HepG2 (cell line): ENCODE measurements around the gene TUT4. TPM values are rescaled to one million over a fixed set of nuclear protein-coding genes. Genes with fewer than 3 reads are reported as not detected.

Experiments
- EP300 ChIP-seq, 3 experiments: sonication (generic) in 1 of 3; formaldehyde crosslinking in 1 of 3; IDR thresholded peaks; 2 replicates each; pipeline versions ENCODE4 v1.5.1 to v1.6.1; 2011 to 2020; ENCODE audit warnings: low read depth in 2 of 3, low read length in 2 of 3, borderline replicate concordance in 1 of 3, improper control_type of control experiment in 1 of 3, mild to moderate bottlenecking in 1 of 3, missing genetic modification reagents in 1 of 3, moderate library complexity in 1 of 3
- FOXA1 ChIP-seq, 2 experiments: fragments of 450-650 bp in 1 of 2; sonication (generic) in 1 of 2; formaldehyde crosslinking in 1 of 2; IDR thresholded peaks; 2 replicates each; pipeline versions ENCODE4 v1.4.0 to v1.6.1; 2016 to 2020; ENCODE audit warnings: missing genetic modification reagents in 1 of 2
- GATA4 ChIP-seq: sonication (generic); IDR thresholded peaks from 2 replicates; pipeline ENCODE4 v1.6.1; 2016; ENCODE audit warnings: antibody characterized with exemption, low read depth, borderline replicate concordance
- GATAD2A ChIP-seq: IDR thresholded peaks from 2 replicates; pipeline ENCODE4 v1.6.1; 2016
- HDAC1 ChIP-seq: sonication (generic); formaldehyde crosslinking; IDR thresholded peaks from 2 replicates; pipeline ENCODE4 v1.5.1; 2020; ENCODE audit warnings: mild to moderate bottlenecking, missing genetic modification reagents
- HNF4G ChIP-seq, 2 experiments: sonication (generic) in 1 of 2; formaldehyde crosslinking in 1 of 2; IDR thresholded peaks; 2 replicates each; pipeline versions ENCODE4 v1.4.0 to v1.6.1; 2011 to 2020; ENCODE audit warnings: borderline replicate concordance in 2 of 2, low read depth in 2 of 2, mild to moderate bottlenecking in 2 of 2, low read length in 1 of 2, missing genetic modification reagents in 1 of 2, moderate library complexity in 1 of 2
- MYNN ChIP-seq: sonication (generic); formaldehyde crosslinking; IDR thresholded peaks from 2 replicates; pipeline ENCODE4 v1.4.0; 2020; ENCODE audit warnings: mild to moderate bottlenecking, low read depth, missing genetic modification reagents
- SOX13 ChIP-seq, 3 experiments: fragments of 450-650 bp in 1 of 3; sonication (generic) in 1 of 3; formaldehyde crosslinking in 1 of 3; IDR thresholded peaks in 2 of 3; conservative IDR thresholded peaks in 1 of 3; 2 replicates each; pipeline versions ENCODE4 v1.5.0 to v1.6.1; 2016 to 2020; ENCODE audit warnings: antibody characterized with exemption in 1 of 3, mild to moderate bottlenecking in 1 of 3, missing compliant biosample characterization in 1 of 3, missing genetic modification reagents in 1 of 3, moderate library complexity in 1 of 3
- ZBTB3 ChIP-seq: sonication (generic); formaldehyde crosslinking; IDR thresholded peaks from 2 replicates; pipeline ENCODE4 v1.4.0; 2020; ENCODE audit warnings: low read depth, mild to moderate bottlenecking, moderate library complexity, missing genetic modification reagents, borderline replicate concordance
- ZIK1 ChIP-seq: sonication (generic); formaldehyde crosslinking; IDR thresholded peaks from 2 replicates; pipeline ENCODE4 v1.5.0; 2020; ENCODE audit warnings: mild to moderate bottlenecking, low read depth, missing genetic modification reagents, borderline replicate concordance
- ZNF44 ChIP-seq: sonication (generic); formaldehyde crosslinking; IDR thresholded peaks from 2 replicates; pipeline ENCODE4 v1.5.1; 2020; ENCODE audit warnings: mild to moderate bottlenecking, missing genetic modification reagents
- polyA plus RNA-seq, 8 experiments: library from polyadenylated mRNA; depleted of rRNA in 3 of 8; stranded (reverse) in 7 of 8; unstranded in 1 of 8; fragments of >200 nt; fragmentation: Illumina TruSeq in 4 of 8; extraction: Trizol in 4 of 8; gene quantifications; 2 replicates each; pipeline versions ENCODE4 v1.2.1 to v1.2.3, GENCODE V29; 2011 to 2016; ENCODE audit warnings: low read depth in 4 of 8, missing spikeins in 1 of 8, mixed read lengths in 1 of 8; ENCODE audit not compliant: insufficient read depth in 1 of 8
- total RNA-seq, 5 experiments: library from RNA; depleted of rRNA; stranded (reverse); fragments of >200 nt; fragmentation: Illumina TruSeq; extraction: Trizol; gene quantifications; 2 replicates each; pipeline ENCODE4 v1.2.3, GENCODE V29; 2016; ENCODE audit warnings: low read depth in 1 of 5
- TF ChIP-seq, protein P1 (sequence below): sonication (generic); formaldehyde crosslinking; IDR thresholded peaks from 2 replicates; pipeline ENCODE4 v1.9.0; 2021; ENCODE audit warnings: missing genetic modification reagents, borderline replicate concordance
- TF ChIP-seq, protein P2 (sequence below): sonication (generic); formaldehyde crosslinking; IDR thresholded peaks from 2 replicates; pipeline ENCODE4 v1.9.0; 2021; ENCODE audit warnings: missing genetic modification reagents, borderline replicate concordance
- TF ChIP-seq, protein P3 (sequence below): IDR thresholded peaks from 2 replicates; pipeline ENCODE4 v1.6.1; 2016; ENCODE audit warnings: missing compliant biosample characterization, missing genetic modification reagents, borderline replicate concordance
- TF ChIP-seq, protein P4 (sequence below): IDR thresholded peaks from 2 replicates; pipeline ENCODE4 v1.4.0; 2020; ENCODE audit warnings: mild to moderate bottlenecking, missing genetic modification reagents
- TF ChIP-seq, protein P5 (sequence below): IDR thresholded peaks from 2 replicates; pipeline ENCODE4 v1.6.1; 2012; ENCODE audit warnings: low read depth, low read length, improper control_type of control experiment

Gene TUT4
- total and polyA plus RNA-seq, 2 of the 13 experiments (the other 11 are each of a cell fraction or from before 2014, with no cell fraction given): 44.7 to 53.5 TPM

DNA sequence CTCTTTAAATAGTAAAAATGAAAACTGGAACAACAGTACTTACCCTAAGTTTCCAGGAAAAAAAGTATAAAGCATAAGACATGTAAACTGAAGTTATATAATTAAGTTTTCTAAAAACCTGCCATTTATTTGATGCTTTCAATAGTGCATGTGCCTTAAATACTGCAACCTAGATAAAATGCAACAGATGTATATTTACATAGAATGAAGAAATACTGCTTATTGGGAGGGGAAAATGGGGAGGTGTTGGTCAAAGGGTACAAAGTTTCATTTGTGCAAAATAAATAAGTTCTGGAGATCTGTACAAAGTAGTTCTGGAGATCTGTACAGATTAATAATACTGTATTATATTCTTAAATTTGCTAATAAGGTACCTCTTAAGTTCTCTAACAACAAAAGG lies 79.9 kb downstream of the TUT4 start (continued):
- TF ChIP-seq EP300 (IDR thresholded peaks at IDR 0.05; ENCODE audit: low read depth in 2 of 2, low read length in 2 of 2): peak in 1 of 2 experiments; percentile 34; a peak in 1 of 4 replicates
- no peak for TF ChIP-seq EP300 (CRISPR knock-in tag; IDR thresholded peaks at IDR 0.05; ENCODE audit: borderline replicate concordance)
- TF ChIP-seq, protein P1, sequence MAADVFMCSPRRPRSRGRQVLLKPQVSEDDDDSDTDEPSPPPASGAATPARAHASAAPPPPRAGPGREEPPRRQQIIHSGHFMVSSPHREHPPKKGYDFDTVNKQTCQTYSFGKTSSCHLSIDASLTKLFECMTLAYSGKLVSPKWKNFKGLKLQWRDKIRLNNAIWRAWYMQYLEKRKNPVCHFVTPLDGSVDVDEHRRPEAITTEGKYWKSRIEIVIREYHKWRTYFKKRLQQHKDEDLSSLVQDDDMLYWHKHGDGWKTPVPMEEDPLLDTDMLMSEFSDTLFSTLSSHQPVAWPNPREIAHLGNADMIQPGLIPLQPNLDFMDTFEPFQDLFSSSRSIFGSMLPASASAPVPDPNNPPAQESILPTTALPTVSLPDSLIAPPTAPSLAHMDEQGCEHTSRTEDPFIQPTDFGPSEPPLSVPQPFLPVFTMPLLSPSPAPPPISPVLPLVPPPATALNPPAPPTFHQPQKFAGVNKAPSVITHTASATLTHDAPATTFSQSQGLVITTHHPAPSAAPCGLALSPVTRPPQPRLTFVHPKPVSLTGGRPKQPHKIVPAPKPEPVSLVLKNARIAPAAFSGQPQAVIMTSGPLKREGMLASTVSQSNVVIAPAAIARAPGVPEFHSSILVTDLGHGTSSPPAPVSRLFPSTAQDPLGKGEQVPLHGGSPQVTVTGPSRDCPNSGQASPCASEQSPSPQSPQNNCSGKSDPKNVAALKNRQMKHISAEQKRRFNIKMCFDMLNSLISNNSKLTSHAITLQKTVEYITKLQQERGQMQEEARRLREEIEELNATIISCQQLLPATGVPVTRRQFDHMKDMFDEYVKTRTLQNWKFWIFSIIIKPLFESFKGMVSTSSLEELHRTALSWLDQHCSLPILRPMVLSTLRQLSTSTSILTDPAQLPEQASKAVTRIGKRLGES: no peak
- peak; percentile 55; the same call in 1 of the 2 replicates for TF ChIP-seq GATAD2A (CRISPR knock-in tag)
- TF ChIP-seq, protein P2, sequence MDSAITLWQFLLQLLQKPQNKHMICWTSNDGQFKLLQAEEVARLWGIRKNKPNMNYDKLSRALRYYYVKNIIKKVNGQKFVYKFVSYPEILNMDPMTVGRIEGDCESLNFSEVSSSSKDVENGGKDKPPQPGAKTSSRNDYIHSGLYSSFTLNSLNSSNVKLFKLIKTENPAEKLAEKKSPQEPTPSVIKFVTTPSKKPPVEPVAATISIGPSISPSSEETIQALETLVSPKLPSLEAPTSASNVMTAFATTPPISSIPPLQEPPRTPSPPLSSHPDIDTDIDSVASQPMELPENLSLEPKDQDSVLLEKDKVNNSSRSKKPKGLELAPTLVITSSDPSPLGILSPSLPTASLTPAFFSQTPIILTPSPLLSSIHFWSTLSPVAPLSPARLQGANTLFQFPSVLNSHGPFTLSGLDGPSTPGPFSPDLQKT (CRISPR knock-in tag): no peak
- no peak for TF ChIP-seq ZNF44 (CRISPR knock-in tag)
- TF ChIP-seq, protein P3, sequence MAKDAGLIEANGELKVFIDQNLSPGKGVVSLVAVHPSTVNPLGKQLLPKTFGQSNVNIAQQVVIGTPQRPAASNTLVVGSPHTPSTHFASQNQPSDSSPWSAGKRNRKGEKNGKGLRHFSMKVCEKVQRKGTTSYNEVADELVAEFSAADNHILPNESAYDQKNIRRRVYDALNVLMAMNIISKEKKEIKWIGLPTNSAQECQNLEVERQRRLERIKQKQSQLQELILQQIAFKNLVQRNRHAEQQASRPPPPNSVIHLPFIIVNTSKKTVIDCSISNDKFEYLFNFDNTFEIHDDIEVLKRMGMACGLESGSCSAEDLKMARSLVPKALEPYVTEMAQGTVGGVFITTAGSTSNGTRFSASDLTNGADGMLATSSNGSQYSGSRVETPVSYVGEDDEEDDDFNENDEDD (CRISPR knock-in tag): no peak
- no peak for TF ChIP-seq GATA4
- no peak for TF ChIP-seq MYNN
- peak; percentile 54; the same call in 1 of the 2 replicates for TF ChIP-seq HNF4G (IDR thresholded peaks at IDR 0.05; ENCODE audit: borderline replicate concordance, low read depth, low read length)
- no peak for TF ChIP-seq HNF4G (CRISPR knock-in tag; IDR thresholded peaks at IDR 0.05; ENCODE audit: borderline replicate concordance, low read depth)
- TF ChIP-seq ZBTB3 (CRISPR knock-in tag): no peak
- no peak for TF ChIP-seq ZIK1 (CRISPR knock-in tag)
- TF ChIP-seq, protein P4, sequence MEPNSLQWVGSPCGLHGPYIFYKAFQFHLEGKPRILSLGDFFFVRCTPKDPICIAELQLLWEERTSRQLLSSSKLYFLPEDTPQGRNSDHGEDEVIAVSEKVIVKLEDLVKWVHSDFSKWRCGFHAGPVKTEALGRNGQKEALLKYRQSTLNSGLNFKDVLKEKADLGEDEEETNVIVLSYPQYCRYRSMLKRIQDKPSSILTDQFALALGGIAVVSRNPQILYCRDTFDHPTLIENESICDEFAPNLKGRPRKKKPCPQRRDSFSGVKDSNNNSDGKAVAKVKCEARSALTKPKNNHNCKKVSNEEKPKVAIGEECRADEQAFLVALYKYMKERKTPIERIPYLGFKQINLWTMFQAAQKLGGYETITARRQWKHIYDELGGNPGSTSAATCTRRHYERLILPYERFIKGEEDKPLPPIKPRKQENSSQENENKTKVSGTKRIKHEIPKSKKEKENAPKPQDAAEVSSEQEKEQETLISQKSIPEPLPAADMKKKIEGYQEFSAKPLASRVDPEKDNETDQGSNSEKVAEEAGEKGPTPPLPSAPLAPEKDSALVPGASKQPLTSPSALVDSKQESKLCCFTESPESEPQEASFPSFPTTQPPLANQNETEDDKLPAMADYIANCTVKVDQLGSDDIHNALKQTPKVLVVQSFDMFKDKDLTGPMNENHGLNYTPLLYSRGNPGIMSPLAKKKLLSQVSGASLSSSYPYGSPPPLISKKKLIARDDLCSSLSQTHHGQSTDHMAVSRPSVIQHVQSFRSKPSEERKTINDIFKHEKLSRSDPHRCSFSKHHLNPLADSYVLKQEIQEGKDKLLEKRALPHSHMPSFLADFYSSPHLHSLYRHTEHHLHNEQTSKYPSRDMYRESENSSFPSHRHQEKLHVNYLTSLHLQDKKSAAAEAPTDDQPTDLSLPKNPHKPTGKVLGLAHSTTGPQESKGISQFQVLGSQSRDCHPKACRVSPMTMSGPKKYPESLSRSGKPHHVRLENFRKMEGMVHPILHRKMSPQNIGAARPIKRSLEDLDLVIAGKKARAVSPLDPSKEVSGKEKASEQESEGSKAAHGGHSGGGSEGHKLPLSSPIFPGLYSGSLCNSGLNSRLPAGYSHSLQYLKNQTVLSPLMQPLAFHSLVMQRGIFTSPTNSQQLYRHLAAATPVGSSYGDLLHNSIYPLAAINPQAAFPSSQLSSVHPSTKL: peak; percentile 38; the same call in 1 of the 2 replicates
- no peak for TF ChIP-seq SOX13 (IDR thresholded peaks at IDR 0.05)
- peak in 1 of 2 experiments; percentile 25; a peak in 1 of 4 replicates for TF ChIP-seq SOX13 (CRISPR knock-in tag; conservative IDR thresholded peaks at IDR 0.05 in 1 of 2, IDR thresholded peaks at IDR 0.05 in 1 of 2)
- TF ChIP-seq, protein P5, sequence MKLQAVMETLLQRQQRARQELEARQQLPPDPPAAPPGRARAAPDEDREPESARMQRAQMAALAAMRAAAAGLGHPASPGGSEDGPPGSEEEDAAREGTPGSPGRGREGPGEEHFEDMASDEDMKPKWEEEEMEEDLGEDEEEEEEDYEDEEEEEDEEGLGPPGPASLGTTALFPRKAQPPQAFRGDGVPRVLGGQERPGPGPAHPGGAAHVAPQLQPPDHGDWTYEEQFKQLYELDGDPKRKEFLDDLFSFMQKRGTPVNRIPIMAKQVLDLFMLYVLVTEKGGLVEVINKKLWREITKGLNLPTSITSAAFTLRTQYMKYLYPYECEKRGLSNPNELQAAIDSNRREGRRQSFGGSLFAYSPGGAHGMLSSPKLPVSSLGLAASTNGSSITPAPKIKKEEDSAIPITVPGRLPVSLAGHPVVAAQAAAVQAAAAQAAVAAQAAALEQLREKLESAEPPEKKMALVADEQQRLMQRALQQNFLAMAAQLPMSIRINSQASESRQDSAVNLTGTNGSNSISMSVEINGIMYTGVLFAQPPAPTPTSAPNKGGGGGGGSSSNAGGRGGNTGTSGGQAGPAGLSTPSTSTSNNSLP: peak; percentile 49; the same call in 1 of the 2 replicates
- no peak for TF ChIP-seq FOXA1 (IDR thresholded peaks at IDR 0.05)
- peak; percentile 53; the same call in 1 of the 2 replicates for TF ChIP-seq FOXA1 (CRISPR knock-in tag; IDR thresholded peaks at IDR 0.05)
- TF ChIP-seq HDAC1 (CRISPR knock-in tag): no peak
